Activated CD8-positive, alpha-beta memory T cell treated with anti-CD3 and anti-CD28 coated beads, Interleukin-2, amount 50 U/mL, for 24 hours (primary cell): ENCODE results near the gene COMMD2.
A peak's percentile ranks its signal among the peaks of the same experiment; 100 is the strongest.

Source experiments
- DNase-seq: peaks from one replicate; pipeline ENCODE4 v3.0.0-alpha.2; 2020; ENCODE audit errors: extremely low read depth

Gene COMMD2

DNA sequence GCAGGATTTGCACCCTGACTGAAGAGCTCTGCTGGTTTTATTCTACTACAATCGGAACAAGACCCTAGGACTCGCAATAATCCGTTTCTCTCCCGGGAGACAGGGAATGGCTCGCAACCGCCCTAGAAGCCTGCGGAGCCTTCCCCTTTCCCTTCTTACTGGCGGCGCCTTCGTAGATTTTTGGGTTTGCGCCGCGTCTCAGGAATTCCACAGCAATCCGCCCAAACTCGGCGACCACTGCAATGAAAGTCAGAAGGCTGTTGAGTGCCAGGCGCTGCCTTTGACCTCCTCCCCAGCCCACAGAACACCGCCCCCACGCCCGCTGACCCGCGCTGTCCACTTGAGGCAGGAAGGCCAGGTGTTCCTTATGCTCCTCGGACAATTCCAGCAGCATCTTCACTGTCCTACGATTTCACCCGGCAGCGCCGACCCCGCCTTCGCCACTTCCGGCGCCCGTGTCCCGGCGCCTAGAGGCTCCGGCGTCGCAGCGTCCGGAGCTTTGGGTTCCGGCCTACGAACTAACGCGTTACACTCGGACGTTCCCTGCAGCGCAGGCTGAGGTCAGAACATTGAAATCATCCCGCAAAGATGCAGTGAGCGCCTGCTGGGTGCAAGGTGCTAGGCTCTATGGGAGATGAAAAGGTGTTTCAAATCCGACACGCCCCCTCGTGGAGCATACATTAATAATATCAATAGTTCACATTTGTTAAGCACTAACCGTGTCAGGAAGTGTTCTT is at the start of gene COMMD2:
TSS of gene COMMD2 (minus strand) at position 439 of the 737 bp plus-strand sequence. CDS start at position 394, 45 bp downstream.
- DNase-seq = peak; percentile 51

DNA sequence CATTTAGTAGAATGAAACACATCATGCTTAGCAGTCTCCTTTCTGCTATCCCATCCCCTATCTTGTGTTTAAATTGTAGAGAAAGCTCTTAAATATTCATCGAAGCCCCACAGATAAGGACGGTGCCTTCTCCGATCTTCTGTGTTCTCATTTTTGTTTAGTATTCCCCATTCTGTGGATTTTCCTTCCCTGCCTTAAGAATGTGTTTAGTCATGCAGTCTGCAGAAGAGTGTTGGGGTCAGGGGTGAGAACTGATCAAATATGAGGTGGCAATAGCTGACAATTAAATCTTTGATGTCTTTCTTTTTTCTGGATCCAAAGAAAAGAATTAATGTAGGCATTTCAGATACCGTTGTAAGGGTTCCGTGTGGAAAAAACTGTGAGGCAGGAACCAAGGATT is 49.4 kb upstream of the COMMD2 start:
- no peak for DNase-seq

DNA sequence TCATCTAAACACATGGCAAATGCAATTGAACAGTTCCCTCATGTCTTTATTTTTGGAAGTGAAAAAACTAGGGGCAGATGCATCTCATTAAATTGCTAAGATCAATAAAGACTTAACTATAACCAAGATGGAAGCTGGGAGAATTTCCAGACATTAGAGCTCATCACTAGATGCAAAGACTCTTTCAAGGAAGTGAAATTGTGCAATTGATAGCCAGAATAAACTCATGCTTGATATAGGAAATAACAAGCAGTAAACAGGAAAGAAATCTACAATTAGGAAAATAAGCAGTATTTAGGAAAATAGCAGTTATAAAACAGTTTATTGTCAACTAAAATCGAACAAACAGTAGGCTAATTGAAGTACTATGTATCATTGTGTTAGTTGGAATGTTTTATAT is 48.9 kb upstream of the COMMD2 start:
- no peak for DNase-seq

DNA sequence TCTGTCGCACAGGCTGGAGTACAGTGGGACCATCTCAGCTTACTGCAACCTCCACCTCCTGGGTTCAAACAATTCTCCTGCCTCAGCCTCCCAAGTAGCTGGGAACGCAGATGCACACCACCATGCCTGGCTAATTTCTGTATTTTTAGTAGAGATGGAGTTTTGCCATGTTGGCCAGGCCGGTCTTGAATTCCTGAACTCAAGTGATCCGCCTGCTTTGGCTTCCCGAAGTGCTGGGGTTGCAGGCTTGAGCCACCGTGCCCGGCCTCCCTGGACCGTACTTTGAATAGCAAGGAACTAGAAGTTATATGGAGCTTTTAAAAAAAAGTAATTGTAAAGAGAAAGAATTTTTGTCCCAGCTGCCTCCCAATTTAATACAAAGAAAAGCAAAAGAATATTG is 48.4 kb upstream of the COMMD2 start:
- DNase-seq = no peak

DNA sequence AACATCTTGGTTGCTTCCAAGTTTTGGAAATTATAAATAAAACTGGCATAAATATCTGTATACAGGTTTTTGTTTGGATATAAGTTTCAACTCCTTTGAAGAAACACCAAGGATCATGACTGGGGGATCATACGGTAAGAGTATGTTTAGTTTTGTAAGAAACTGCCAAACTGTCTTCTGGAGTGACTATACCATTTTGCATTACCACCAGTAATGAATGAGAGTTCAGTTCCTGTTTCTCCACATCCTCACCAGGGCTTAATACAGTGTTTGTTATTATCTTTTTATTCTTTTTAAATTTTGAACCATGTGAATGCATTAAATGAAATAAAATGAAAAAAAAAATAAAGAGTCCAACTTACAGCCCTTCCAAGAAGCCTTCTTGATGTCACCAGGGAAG is 43.7 kb upstream of the COMMD2 start:
- no peak for DNase-seq

DNA sequence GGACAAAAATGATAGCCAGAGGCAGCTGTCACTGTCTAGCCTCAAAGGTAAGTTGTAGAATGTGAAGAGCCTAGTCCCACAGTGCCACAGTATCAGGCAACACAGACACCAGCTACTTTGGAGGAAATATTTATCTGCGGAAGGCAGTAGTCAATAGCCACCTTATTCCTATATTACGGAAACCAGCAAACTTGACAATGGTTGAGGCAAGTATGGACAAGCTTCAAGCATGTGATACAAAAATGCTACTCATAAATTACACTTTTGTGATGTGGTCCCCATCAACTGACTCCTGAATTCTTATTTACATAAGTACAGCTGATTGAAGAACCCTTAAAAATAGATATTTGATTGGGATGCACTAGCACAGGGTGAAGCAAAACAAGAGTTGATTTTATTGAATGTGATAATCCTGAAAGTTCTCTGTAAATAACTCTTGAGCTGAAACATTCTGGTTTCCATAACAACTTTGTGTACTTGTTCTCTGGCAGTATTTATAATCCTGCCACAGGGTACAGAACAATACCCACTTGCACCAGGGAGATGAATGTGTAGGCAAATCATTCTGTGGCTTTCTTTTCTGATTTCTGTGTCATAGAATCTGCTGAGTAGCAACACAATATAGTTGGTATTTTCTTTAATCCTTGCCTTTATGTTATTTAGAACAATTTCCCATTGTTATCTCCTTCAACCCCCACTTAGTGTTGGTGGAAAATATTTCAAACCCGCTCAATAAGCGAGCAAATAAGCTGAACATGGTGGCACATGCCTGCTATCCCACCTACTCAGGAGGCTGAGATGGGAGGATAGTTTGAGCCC is 40.4 kb upstream of the COMMD2 start, which contains the start of gene ANKUB1:
TSS of gene ANKUB1 (minus strand) at position 103 of the 819 bp plus-strand sequence. CDS start 188 bp downstream, outside the sequence.
- no peak for DNase-seq

DNA sequence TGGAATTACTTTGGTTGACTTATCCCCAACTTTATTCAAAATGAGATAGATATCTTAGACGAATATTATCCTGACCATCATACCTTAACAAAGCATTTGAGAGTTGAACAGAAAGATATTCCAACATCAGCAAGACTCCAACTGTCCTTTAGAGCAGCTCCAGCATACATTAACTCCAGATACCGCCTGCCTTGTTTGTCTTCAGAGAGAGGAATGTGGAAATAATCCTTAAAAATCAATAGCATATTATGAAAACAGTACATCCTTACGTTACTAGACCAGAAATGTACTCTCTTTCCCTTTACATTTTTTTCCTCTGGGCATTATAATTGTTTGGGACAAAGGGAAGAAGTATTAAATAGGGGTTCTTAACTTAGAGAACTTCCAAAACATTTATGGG is 38.4 kb upstream of the COMMD2 start:
- no peak for DNase-seq

DNA sequence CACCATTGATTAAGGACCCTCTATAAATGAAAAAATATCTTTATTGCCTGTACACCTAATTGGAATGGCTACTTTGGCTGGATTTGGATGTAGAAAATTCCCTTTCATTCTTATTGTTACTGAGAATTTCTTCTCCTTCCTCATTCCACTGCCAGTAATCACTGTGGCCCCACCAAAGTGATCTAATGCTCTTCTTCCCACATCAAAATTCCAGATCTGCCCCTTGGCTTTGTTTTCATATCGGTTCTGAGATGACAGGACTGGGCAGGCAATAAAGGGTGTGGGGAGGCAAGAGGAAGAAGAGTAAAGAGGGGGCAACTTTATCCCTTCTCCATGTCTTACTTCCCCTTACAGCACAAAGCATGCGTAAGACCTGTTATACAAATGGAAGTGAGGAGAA is 38.0 kb upstream of the COMMD2 start:
- no peak for DNase-seq

DNA sequence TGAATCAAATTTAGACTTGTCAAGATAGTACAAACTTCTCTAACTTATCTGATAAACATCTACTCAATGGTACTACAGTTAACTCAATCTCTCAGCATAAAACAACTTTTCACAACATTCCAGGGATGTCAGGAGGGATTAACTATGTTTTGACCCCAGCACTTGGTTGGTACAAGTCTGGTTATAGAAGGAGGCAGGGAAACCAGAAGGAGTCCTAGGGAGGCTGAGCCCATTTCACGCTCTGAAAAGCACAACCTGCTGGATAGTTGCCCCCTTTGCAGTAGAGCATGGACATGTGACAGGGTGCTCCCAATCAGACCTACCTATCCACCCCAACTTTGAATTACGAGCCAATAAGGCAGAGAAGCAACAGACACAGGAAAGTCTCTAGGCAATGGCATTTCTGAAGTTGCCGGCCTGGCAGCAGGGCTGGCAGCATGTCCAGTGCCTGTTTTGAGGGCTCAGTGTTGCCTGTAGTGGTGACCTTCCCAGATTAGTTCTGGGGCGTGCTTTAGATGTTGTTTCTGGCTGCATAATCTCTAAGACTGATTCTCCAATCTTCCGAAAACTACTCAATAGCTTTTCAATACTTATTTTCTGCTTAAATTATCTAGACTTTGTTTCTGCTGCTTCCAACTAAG is 31.9 kb upstream of the COMMD2 start:
- DNase-seq = no peak

DNA sequence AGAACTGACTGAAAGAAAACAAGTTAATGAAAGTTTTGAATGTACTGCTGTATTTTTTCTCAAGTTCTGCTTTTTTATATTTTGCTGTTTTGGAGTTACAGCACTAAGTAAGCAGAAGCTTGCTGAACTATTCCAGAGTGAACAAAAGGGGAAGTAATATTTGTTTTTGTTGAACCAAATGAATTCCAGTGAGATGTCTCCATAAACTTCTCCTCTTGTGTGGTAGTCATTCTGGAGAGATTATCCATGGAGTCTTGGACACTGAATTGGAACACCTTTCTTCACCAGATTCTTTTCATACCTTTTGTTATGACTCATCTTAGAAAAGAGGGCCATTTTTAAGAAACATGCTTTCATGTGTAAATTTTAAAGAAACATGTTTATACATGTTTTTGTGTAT is 31.3 kb upstream of the COMMD2 start:
- no peak for DNase-seq

DNA sequence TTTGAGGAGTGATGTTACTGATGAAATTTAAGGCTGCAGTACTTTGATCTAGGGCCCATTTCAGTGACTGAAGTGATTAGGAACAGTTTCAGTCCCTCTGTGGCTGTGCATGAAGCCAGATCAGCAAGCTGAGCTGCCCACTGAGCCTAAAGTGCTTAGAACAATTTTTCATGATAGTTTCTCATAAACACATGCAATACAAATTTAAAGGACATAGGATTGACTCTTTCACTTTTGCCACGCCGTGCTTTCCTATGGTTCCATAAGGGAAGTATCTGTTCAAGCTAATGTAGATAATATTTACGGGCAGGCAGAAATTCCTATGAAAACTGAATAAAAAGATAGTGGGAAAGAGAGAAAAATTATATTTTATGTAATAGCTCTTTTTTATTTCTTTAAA is 29.5 kb upstream of the COMMD2 start:
- no peak for DNase-seq

DNA sequence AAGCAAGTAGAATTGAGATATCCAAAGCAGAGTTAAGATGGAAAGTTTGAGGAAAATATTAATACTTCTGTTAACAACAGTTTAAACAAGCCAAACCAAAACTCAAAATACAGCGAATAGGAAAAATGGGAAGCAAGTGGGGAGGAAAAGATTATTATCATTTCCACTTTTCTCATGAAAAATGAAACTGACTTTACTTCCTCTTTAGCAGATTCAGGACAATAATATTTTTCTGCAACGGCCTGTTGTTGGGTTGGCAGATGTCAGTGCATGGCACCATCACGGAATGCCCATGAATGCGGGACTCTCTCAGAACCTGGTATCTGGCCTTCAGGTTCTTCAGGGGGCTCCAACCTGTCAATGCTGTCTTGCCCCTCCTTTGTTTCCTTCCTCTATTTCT is 28.9 kb upstream of the COMMD2 start:
- no peak for DNase-seq

DNA sequence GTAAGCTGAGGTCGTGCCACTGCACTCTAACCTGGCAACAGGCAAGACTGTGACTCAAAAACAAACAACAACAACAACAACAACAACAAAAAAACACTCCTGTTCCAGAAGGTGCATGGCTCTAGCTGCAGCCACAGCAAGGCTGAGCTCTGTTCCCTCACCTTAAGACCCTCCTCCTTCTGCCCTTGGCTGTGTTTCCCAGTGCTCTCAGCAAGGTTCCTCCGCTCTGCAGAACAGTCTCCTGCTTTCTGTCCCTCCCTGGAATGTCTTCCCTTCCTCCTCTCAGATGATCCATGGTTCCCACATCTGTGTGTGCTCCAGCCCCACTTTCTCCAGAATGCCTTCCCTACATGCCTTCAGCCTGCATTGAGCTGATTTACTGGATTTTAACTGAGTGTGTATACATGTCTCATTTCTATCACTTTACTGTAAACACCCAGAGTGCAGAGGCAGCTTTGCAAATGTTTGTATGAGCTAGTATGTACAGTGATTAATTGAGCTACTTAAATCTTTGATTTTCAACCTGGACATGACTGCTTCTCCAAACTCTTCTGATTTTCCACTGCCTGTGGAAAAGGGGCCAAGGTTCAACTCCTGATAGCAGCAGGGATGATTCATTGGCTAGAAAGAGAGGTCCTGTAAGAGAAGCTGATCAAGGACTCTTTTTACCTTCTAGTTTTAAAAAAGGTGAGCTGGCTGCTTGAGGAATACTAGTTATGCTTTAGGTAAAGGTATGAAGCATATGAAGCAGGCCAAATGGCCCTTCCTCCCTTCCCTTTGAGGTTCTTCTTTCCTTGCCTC is 25.3 kb upstream of the COMMD2 start:
- DNase-seq = no peak

DNA sequence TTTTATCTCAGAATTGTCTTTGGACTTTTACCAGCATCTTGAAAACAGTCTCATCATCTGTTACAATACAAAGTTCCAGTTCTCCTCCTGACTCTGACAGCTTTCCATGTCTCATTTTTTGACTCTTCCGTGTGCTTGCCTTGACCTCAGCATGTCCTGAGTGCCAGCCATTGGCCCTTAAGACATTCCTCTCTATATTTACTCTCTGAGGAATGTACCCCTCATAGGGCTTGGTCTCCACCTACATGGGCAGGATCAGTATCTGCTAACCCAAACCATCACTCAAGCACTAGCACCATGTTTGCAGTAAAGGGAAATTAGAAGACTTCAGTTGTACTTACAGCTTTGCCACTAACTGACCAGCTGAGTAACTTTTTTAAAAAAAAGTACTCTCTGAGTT is 23.9 kb upstream of the COMMD2 start:
- DNase-seq = no peak

DNA sequence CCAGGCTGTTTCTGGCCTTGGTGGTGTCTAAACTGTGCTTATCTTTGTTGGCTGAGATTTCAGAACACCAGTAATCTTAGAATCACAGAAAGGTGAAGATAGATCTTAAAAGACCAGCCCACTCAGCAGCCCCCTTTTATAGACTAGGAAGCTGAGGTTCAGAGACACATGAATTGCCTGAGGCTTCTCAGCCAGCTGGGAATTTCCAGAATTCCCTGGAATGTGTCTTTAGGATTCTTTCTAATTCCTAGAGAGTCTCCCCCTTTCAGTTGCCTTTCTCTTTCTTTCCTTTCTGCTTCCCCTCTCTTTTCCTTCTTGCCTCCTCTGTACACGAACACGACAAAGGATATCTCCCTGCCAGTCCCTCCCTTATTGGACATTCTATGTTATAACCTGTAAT is 20.6 kb upstream of the COMMD2 start:
- DNase-seq = no peak

DNA sequence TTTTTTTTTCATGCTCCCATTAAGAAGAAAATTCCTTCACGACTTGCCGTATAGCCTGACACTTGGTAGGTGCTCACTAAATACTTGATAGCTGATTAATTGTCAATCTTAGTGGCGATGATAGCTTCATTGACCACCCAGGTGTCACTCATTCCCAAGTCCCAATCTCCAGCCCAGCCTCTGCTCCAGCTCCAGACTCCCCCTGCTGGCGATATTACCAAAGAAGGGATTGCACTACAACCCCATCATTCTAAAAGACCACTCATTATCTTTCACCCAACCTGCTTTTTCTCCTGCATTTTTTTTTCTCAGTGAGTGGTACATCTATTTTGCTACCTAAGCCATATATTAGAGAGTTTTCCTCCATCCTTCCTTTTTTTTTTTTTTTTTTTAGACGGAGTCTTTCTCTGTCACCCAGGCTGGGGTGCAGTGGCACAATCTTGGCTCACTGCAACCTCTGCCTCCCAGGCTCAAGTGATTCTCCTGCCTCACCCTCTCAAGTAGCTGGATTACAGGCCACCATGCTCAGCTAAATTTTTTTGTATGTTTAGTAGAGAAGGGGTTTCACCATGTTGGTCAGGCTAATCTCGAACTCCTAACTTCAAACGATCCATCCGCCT is 19.5 kb upstream of the COMMD2 start:
- DNase-seq = peak; percentile 12

DNA sequence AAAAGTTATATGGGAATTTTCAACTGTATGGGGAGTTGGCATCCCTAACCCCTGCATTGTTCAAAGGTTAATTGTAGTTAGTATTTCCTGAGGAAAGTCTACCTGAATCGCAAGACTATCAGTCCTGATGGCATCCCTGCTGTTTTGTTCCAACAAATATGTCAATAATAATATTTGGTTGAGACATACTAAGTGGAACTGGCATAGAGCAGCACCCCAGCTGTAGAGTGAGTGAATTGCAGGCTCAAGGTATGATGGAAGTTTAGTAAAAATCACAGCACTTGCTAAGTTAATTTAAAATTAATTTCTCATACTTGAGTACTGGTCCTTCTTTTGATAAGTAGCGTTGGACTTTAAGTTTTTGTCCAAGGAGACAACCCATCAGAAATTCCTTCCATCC is 18.0 kb upstream of the COMMD2 start:
- DNase-seq = no peak

DNA sequence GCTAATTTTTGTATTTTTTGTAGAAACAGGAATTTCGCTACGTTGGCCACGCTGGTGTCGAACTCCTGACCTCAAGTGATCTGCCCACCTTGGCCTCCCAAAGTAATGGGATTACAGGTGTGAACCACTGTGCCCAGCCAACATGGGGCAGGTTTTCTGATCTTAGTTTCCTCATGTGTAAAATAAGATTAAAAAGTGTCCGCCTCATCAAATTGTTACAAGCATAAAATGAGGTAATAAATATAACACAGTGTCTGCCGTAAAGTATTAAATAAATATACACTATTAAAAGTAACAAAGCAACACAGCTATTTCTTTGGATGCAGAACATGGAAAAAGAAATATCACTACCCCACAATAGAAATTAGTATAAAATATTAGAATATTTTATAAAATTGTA is 16.4 kb upstream of the COMMD2 start:
- DNase-seq = no peak

DNA sequence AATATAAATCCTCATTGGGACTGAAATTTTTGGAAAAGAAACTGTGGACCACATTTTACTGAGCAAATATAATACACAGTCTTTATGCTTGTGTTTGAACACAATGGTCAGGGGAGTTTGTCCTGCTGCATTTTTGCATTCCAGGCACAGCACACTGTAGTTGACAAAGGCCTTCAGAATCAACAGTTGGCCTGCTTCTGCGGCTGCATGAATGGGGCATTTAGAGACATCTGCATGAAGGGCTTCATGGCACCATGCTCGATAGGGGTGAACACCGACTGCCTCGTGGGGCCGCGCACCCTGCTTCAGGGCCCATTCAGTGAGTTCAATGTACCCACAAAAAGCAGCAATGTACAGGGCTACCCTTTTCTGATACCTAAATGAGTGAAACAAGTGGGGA is 15.4 kb upstream of the COMMD2 start:
- no peak for DNase-seq

DNA sequence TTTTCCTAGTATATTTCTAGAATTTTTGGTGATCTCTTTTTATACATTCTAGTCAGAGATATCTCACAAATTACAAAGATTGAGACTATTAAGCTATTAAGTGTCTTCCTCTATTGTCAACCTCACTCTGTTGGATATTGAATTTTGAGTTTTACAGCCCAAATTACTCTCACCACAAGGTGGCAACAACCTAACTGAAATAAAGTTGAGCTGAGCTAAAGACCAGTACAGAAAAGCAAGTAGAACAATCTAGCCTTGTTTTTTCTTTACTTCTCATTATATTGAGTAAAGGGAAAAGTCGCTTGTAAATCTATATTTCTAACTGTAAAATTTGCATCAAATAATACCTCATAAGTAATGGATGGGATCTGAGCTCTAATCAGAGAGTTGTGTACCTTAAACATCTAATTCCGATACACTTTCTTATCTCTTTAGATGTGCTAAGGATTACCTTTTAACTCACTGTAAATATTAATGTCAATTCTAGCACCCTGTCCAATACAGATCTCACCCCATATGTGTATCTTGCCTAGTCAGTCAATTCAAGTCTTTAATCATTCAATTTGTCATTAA is 13.6 kb upstream of the COMMD2 start:
- DNase-seq = no peak

DNA sequence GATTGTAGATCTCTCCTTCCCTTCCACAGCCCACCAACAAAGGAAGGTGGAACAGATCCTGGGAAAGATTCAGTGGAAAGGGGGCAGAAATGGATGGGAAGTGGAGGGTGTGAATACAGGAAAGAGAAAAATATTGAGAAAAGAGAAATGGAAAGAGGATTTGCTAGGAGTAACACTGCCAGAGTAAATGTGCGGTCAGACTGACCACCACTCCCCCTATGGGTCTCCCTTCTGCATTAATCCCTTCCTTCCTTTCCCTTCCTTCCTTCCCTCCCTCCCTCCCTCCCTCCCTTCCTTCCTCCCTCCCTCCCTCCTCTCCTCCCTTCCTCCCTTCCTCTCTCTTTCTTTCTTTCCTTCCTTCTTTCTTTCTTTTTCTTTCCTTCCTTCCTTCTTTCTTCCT is 12.0 kb upstream of the COMMD2 start:
- DNase-seq = no peak
